Progenitor cell of endocrine pancreas (in vitro differentiated cells): Measurements from ENCODE around the gene TANC1. TPM values are rescaled to one million over a fixed set of nuclear protein-coding genes. Genes with fewer than 3 reads are reported as not detected.

Experiments used
- DNase-seq: peaks from one replicate; pipeline ENCODE4 v3.0.0; 2021; ENCODE audit warnings: low spot score; ENCODE audit not compliant: unreplicated experiment
- H3K27ac Mint-ChIP-seq: 2 replicates; pipeline ENCODE4 v1.8.0; 2021; ENCODE audit warnings: mild to moderate bottlenecking, moderate library complexity, mixed read lengths
- H3K27me3 Mint-ChIP-seq: 2 replicates; pipeline ENCODE4 v1.8.0; 2021; ENCODE audit warnings: mixed read lengths
- H3K36me3 Mint-ChIP-seq: 2 replicates; pipeline ENCODE4 v1.8.0; 2022; ENCODE audit warnings: mixed read lengths; ENCODE audit not compliant: insufficient read depth
- H3K4me1 Mint-ChIP-seq: 2 replicates; pipeline ENCODE4 v1.8.0; 2021; ENCODE audit warnings: low read depth, mixed read lengths
- H3K4me3 Mint-ChIP-seq: 2 replicates; pipeline ENCODE4 v1.8.0; 2021; ENCODE audit warnings: low read depth, mild to moderate bottlenecking, moderate library complexity, mixed read lengths
- H3K9me3 Mint-ChIP-seq: 2 replicates; pipeline ENCODE4 v1.8.0; 2021; ENCODE audit warnings: low read depth, mixed read lengths
- CTCF ChIP-seq: fragments of 200-600 bp; sonication (generic); IDR thresholded peaks from one replicate; pipeline ENCODE4 v1.5.0; 2021; ENCODE audit warnings: antibody characterized with exemption, mild to moderate bottlenecking; ENCODE audit not compliant: unreplicated experiment
- total RNA-seq: library from RNA; stranded (reverse); gene quantifications from 2 replicates; pipeline ENCODE4 v1.2.1, GENCODE V29; 2021

The TANC1 gene
- total RNA-seq, 1 donor from 2014 or later = 29.8 TPM

DNA sequence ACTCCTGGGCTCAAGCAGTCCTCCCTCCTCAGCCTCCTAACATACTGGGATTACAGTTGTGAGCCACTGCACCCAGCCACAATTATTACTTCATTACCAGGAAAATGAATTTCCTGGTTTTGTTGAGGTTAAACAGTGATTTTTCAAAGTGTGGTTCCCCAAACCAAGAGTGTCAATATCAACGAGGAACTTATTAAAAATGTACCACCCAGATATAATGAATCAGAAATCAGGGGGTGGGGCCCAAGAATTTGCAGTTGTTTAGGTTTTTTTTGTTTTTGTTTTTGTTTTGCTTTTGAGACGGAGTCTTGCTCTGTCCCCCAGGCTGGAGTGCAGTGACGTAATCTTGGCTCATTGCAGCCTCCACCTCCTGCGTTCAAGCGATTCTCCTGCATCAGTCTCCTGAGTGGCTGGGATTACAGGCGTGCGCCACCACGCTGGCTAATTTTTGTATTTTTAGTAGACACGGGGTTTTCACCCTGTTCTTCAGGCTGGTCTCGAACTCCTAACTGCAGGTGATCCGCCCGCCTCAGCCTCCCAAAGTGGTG, 224.0 kb downstream of the TANC1 start:
- Mint-ChIP-seq H3K4me3 (no peak overlapping the region), H3K27ac (no peak overlapping the region), H3K9me3 (no peaks in the 10 kb centered on the region), H3K27me3 (no peaks in the 10 kb centered on the region), H3K4me1 (no peaks in the 10 kb centered on the region), H3K36me3 (peaks cover 6% of the 10 kb centered on the region)
- no peak for TF ChIP-seq CTCF
- no peak for DNase-seq

- Mint-ChIP-seq H3K4me3 (no peak overlapping the region), H3K27ac (no peak overlapping the region), H3K9me3 (no peaks in the 10 kb centered on the region)
Observed at GRCh38 chr2:159193791-159194190, 225.4 kb downstream of the TANC1 start.

DNA sequence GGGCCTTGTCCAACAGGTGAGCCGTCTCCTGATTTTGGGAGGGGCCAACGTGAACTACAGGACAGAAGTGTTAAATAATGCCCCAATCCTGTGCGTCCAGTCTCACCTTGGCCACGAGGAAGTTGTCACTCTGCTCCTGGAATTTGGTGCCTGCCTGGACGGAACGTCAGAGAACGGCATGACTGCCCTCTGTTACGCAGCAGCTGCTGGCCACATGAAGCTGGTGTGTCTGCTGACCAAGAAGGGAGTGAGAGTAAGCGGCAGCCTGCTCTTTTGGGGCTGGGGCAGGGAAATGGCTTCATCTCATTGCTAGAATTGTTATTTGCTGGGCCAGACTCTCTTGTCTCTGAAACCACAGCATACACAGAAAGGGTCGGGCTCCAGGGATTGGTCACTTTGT, 225.8 kb downstream of the TANC1 start:
- H3K36me3 Mint-ChIP-seq = peaks cover 10% of the 10 kb centered on the region
- no peak for DNase-seq
- H3K9me3 Mint-ChIP-seq = no peaks in the 10 kb centered on the region
- no peaks in the 10 kb centered on the region for H3K27me3 Mint-ChIP-seq
- no peaks in the 10 kb centered on the region for H3K4me1 Mint-ChIP-seq
- H3K27ac Mint-ChIP-seq = no peak overlapping the region
- no peak for TF ChIP-seq CTCF
- H3K4me3 Mint-ChIP-seq = no peak overlapping the region

More at GRCh38 chr2:159193791-159194190, 225.4 kb downstream of the TANC1 start:
- no peaks in the 10 kb centered on the region for H3K4me1 Mint-ChIP-seq
- no peak for DNase-seq
- H3K36me3 Mint-ChIP-seq = peaks cover 8% of the 10 kb centered on the region
- no peak for TF ChIP-seq CTCF
- no peaks in the 10 kb centered on the region for H3K27me3 Mint-ChIP-seq

GRCh38 chr2:159195697-159196096, 227.3 kb downstream of the TANC1 start:
- TF ChIP-seq CTCF = no peak
- no peak for DNase-seq
- H3K4me1 Mint-ChIP-seq = peaks cover under 1% of the 10 kb centered on the region
- H3K27me3 Mint-ChIP-seq = no peaks in the 10 kb centered on the region
- H3K4me3 Mint-ChIP-seq = no peak overlapping the region
- H3K27ac Mint-ChIP-seq = no peak overlapping the region
- H3K9me3 Mint-ChIP-seq = no peaks in the 10 kb centered on the region
- peaks cover 14% of the 10 kb centered on the region for H3K36me3 Mint-ChIP-seq

- Mint-ChIP-seq H3K27ac (no peak overlapping the region), H3K4me1 (peaks cover 6% of the 10 kb centered on the region), H3K36me3 (peaks cover 16% of the 10 kb centered on the region), H3K27me3 (no peaks in the 10 kb centered on the region), H3K9me3 (no peaks in the 10 kb centered on the region), H3K4me3 (no peak overlapping the region)
- no peak for TF ChIP-seq CTCF
- no peak for DNase-seq
Observed at GRCh38 chr2:159196393-159196925, 228.0 kb downstream of the TANC1 start.
